Fibroblast of lung (primary cell): ENCODE data around the gene AGRP.

Experiments
- EZH2 ChIP-seq: IDR thresholded peaks from 2 replicates; pipeline ENCODE4 v1.5.1; 2012; ENCODE audit warnings: low read length, control low read depth, mild to moderate bottlenecking; ENCODE audit errors: missing control alignments
- TF ChIP-seq, protein P1 (sequence below), 2 donors: IDR thresholded peaks in 1 of 2; conservative IDR thresholded peaks in 1 of 2; 1 replicate in 1 of 2; 2 replicates in 1 of 2; pipeline ENCODE4 v1.5.1; 2011 to 2012; ENCODE audit warnings: low read length in 2 of 2, control low read depth in 1 of 2, inconsistent platforms in 1 of 2, low read depth in 1 of 2, mild to moderate bottlenecking in 1 of 2

DNA sequence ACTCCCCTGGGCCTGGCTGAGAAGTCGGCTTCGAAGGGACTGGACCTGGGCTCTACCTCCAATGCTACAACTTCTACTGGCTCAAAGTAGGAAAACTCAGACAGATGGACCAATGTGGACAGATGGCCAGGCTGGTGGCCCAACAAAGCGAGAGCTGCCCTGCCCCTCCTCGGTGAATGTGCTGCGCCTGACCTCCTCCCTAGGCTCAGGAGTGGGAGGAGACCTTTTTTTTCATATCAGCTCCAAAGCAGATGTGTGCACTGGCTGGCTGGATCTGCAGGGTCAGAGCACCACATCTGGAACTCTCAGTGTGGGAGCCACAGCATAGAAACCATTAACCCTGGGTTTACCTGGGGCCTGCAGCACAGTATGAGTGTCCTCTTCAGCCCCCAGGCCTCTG, 23.2 kb downstream of the AGRP start:
- TF ChIP-seq, protein P1, sequence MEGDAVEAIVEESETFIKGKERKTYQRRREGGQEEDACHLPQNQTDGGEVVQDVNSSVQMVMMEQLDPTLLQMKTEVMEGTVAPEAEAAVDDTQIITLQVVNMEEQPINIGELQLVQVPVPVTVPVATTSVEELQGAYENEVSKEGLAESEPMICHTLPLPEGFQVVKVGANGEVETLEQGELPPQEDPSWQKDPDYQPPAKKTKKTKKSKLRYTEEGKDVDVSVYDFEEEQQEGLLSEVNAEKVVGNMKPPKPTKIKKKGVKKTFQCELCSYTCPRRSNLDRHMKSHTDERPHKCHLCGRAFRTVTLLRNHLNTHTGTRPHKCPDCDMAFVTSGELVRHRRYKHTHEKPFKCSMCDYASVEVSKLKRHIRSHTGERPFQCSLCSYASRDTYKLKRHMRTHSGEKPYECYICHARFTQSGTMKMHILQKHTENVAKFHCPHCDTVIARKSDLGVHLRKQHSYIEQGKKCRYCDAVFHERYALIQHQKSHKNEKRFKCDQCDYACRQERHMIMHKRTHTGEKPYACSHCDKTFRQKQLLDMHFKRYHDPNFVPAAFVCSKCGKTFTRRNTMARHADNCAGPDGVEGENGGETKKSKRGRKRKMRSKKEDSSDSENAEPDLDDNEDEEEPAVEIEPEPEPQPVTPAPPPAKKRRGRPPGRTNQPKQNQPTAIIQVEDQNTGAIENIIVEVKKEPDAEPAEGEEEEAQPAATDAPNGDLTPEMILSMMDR (conservative IDR thresholded peaks at IDR 0.05 in 1 of 2, IDR thresholded peaks at IDR 0.05 in 1 of 2; ENCODE audit: low read depth in 1 of 2, low read length in 2 of 2) = no peak
- TF ChIP-seq EZH2 = no peak
